K562 (cell line): ENCODE measurements around the gene PIK3C2B. TPM values are rescaled to one million over a fixed set of nuclear protein-coding genes. Genes with fewer than 3 reads are reported as not detected.

ENCODE experiments used
- FOSL1 ChIP-seq: fragments of 200-800 bp; sonication (Bioruptor generic); conservative IDR thresholded peaks from 2 replicates; pipeline ENCODE4 v1.6.1; 2016; ENCODE audit warnings: missing genetic modification characterization, missing compliant biosample characterization
- ZNF12 ChIP-seq: sonication (generic); formaldehyde crosslinking; IDR thresholded peaks from 2 replicates; pipeline ENCODE4 v1.4.0; 2020; ENCODE audit warnings: mild to moderate bottlenecking, missing genetic modification reagents
- ZNF253 ChIP-seq: fragments of 250-450 bp; sonication (Bioruptor Pico); conservative IDR thresholded peaks from 2 replicates; pipeline ENCODE4 v1.6.1; 2021; ENCODE audit warnings: mild to moderate bottlenecking
- ZNF76 ChIP-seq: fragments of 250-450 bp; sonication (Bioruptor Pico); IDR thresholded peaks from 2 replicates; pipeline ENCODE4 v1.4.0; 2020; ENCODE audit warnings: mild to moderate bottlenecking, moderate library complexity, borderline replicate concordance
- polyA plus RNA-seq, 8 experiments: library from polyadenylated mRNA; depleted of rRNA in 4 of 8; stranded (reverse) in 5 of 8; unstranded in 3 of 8; fragments of >200 nt; fragmentation: Nextera tagmentation in 2 of 8; fragmentation: Illumina TruSeq in 1 of 8; extraction: Ambion mirVana in 2 of 8; extraction: Trizol in 1 of 8; gene quantifications; 2 replicates each; pipeline versions ENCODE4 v1.2.1 to v1.2.3, GENCODE V29; 2011 to 2014; ENCODE audit warnings: inconsistent platforms in 1 of 8, missing spikeins in 1 of 8
- total RNA-seq, 7 experiments: library from RNA; depleted of rRNA in 6 of 7; stranded (reverse); fragments of >200 nt in 6 of 7; fragmentation: Illumina TruSeq in 2 of 7; extraction: Trizol in 2 of 7; gene quantifications; 2 replicates each; pipeline versions ENCODE4 v1.2.1 to v1.2.3, GENCODE V29; 2011 to 2021; ENCODE audit warnings: low replicate concordance in 1 of 7
- TF ChIP-seq, protein P1 (sequence below): sonication (generic); formaldehyde crosslinking; IDR thresholded peaks from 2 replicates; pipeline ENCODE4 v1.8.0; 2023; ENCODE audit warnings: missing genetic modification reagents, mild to moderate bottlenecking, borderline replicate concordance
- TF ChIP-seq, protein P2 (sequence below), 3 experiments: fragments of 200-800 bp in 1 of 3; fragments of 250-450 bp in 1 of 3; fragments of 450-650 bp in 1 of 3; sonication (Bioruptor Pico) in 1 of 3; sonication (Bioruptor generic) in 1 of 3; formaldehyde crosslinking in 1 of 3; IDR thresholded peaks; 2 replicates each; pipeline versions ENCODE4 v1.6.1 to v1.8.0; 2016 to 2022; ENCODE audit warnings: mild to moderate bottlenecking in 2 of 3, missing genetic modification characterization in 2 of 3, missing compliant biosample characterization in 1 of 3, moderate library complexity in 1 of 3
- TF ChIP-seq, protein P3 (sequence below), 2 experiments: fragments of 150-350 bp in 1 of 2; IDR thresholded peaks; 2 replicates each; pipeline ENCODE4 v1.6.1; 2012 to 2016; ENCODE audit warnings: low read depth in 2 of 2, low read length in 2 of 2, mild to moderate bottlenecking in 1 of 2, moderate library complexity in 1 of 2
- TF ChIP-seq, protein P4 (sequence below): sonication (generic); formaldehyde crosslinking; IDR thresholded peaks from 2 replicates; pipeline ENCODE4 v1.8.0; 2023; ENCODE audit warnings: mild to moderate bottlenecking, missing genetic modification reagents

PIK3C2B gene
- total and polyA plus RNA-seq, 9 of the 15 experiments (the other 6 are each of a cell fraction or from before 2014, with no cell fraction given) = 0.10 to 2.9 (median 0.72) TPM

DNA sequence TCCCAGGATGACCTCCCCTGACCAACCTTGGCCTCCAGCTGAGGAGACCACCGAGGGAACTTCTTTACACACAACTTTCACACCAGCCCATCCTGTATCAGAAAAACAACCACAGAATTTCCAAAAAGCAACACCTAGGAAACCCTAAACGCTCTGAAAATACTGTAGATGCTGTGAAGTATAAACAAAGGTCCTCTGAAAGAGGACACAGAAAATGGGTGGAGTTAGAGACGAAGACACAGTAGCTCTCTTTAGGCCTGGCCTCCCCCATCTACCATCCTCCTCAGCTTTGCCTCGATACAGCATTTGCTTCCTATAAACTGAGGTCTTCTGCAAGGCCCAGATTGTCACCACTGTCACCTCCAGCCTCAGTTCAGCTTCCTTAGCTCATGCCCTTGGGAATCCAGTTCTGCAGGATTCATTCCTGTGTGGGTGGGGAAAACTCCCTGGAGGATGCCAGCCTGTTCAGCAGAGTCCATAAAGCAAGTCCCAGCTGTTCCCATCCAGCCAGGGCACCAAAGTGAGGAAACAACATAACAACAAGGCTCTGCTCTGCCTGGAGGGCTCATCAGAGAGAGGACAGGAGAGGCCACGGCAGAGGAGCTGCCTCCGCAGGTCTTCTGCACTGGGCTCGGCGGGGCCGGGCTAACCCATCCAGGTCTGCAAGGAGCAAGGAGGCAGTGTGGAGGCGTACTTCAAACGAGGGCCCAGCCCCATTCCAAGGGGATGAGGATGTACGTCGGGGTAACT is 15.0 kb downstream of the PIK3C2B start (continued):
- TF ChIP-seq, protein P1, sequence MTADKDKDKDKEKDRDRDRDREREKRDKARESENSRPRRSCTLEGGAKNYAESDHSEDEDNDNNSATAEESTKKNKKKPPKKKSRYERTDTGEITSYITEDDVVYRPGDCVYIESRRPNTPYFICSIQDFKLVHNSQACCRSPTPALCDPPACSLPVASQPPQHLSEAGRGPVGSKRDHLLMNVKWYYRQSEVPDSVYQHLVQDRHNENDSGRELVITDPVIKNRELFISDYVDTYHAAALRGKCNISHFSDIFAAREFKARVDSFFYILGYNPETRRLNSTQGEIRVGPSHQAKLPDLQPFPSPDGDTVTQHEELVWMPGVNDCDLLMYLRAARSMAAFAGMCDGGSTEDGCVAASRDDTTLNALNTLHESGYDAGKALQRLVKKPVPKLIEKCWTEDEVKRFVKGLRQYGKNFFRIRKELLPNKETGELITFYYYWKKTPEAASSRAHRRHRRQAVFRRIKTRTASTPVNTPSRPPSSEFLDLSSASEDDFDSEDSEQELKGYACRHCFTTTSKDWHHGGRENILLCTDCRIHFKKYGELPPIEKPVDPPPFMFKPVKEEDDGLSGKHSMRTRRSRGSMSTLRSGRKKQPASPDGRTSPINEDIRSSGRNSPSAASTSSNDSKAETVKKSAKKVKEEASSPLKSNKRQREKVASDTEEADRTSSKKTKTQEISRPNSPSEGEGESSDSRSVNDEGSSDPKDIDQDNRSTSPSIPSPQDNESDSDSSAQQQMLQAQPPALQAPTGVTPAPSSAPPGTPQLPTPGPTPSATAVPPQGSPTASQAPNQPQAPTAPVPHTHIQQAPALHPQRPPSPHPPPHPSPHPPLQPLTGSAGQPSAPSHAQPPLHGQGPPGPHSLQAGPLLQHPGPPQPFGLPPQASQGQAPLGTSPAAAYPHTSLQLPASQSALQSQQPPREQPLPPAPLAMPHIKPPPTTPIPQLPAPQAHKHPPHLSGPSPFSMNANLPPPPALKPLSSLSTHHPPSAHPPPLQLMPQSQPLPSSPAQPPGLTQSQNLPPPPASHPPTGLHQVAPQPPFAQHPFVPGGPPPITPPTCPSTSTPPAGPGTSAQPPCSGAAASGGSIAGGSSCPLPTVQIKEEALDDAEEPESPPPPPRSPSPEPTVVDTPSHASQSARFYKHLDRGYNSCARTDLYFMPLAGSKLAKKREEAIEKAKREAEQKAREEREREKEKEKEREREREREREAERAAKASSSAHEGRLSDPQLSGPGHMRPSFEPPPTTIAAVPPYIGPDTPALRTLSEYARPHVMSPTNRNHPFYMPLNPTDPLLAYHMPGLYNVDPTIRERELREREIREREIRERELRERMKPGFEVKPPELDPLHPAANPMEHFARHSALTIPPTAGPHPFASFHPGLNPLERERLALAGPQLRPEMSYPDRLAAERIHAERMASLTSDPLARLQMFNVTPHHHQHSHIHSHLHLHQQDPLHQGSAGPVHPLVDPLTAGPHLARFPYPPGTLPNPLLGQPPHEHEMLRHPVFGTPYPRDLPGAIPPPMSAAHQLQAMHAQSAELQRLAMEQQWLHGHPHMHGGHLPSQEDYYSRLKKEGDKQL (CRISPR knock-in tag) = no peak
- TF ChIP-seq, protein P2, sequence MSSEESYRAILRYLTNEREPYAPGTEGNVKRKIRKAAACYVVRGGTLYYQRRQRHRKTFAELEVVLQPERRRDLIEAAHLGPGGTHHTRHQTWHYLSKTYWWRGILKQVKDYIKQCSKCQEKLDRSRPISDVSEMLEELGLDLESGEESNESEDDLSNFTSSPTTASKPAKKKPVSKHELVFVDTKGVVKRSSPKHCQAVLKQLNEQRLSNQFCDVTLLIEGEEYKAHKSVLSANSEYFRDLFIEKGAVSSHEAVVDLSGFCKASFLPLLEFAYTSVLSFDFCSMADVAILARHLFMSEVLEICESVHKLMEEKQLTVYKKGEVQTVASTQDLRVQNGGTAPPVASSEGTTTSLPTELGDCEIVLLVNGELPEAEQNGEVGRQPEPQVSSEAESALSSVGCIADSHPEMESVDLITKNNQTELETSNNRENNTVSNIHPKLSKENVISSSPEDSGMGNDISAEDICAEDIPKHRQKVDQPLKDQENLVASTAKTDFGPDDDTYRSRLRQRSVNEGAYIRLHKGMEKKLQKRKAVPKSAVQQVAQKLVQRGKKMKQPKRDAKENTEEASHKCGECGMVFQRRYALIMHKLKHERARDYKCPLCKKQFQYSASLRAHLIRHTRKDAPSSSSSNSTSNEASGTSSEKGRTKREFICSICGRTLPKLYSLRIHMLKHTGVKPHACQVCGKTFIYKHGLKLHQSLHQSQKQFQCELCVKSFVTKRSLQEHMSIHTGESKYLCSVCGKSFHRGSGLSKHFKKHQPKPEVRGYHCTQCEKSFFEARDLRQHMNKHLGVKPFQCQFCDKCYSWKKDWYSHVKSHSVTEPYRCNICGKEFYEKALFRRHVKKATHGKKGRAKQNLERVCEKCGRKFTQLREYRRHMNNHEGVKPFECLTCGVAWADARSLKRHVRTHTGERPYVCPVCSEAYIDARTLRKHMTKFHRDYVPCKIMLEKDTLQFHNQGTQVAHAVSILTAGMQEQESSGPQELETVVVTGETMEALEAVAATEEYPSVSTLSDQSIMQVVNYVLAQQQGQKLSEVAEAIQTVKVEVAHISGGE (CRISPR knock-in tag; IDR thresholded peaks at IDR 0.05) = no peak
- TF ChIP-seq FOSL1 (no peak), ZNF253 (CRISPR knock-in tag) (no peak), ZNF76 (no peak), ZNF12 (CRISPR knock-in tag) (no peak)
- TF ChIP-seq, protein P3, sequence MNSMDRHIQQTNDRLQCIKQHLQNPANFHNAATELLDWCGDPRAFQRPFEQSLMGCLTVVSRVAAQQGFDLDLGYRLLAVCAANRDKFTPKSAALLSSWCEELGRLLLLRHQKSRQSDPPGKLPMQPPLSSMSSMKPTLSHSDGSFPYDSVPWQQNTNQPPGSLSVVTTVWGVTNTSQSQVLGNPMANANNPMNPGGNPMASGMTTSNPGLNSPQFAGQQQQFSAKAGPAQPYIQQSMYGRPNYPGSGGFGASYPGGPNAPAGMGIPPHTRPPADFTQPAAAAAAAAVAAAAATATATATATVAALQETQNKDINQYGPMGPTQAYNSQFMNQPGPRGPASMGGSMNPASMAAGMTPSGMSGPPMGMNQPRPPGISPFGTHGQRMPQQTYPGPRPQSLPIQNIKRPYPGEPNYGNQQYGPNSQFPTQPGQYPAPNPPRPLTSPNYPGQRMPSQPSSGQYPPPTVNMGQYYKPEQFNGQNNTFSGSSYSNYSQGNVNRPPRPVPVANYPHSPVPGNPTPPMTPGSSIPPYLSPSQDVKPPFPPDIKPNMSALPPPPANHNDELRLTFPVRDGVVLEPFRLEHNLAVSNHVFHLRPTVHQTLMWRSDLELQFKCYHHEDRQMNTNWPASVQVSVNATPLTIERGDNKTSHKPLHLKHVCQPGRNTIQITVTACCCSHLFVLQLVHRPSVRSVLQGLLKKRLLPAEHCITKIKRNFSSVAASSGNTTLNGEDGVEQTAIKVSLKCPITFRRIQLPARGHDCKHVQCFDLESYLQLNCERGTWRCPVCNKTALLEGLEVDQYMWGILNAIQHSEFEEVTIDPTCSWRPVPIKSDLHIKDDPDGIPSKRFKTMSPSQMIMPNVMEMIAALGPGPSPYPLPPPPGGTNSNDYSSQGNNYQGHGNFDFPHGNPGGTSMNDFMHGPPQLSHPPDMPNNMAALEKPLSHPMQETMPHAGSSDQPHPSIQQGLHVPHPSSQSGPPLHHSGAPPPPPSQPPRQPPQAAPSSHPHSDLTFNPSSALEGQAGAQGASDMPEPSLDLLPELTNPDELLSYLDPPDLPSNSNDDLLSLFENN (IDR thresholded peaks at IDR 0.05; ENCODE audit: low read depth in 2 of 2, low read length in 2 of 2) = no peak
- TF ChIP-seq, protein P4, sequence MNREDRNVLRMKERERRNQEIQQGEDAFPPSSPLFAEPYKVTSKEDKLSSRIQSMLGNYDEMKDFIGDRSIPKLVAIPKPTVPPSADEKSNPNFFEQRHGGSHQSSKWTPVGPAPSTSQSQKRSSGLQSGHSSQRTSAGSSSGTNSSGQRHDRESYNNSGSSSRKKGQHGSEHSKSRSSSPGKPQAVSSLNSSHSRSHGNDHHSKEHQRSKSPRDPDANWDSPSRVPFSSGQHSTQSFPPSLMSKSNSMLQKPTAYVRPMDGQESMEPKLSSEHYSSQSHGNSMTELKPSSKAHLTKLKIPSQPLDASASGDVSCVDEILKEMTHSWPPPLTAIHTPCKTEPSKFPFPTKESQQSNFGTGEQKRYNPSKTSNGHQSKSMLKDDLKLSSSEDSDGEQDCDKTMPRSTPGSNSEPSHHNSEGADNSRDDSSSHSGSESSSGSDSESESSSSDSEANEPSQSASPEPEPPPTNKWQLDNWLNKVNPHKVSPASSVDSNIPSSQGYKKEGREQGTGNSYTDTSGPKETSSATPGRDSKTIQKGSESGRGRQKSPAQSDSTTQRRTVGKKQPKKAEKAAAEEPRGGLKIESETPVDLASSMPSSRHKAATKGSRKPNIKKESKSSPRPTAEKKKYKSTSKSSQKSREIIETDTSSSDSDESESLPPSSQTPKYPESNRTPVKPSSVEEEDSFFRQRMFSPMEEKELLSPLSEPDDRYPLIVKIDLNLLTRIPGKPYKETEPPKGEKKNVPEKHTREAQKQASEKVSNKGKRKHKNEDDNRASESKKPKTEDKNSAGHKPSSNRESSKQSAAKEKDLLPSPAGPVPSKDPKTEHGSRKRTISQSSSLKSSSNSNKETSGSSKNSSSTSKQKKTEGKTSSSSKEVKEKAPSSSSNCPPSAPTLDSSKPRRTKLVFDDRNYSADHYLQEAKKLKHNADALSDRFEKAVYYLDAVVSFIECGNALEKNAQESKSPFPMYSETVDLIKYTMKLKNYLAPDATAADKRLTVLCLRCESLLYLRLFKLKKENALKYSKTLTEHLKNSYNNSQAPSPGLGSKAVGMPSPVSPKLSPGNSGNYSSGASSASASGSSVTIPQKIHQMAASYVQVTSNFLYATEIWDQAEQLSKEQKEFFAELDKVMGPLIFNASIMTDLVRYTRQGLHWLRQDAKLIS (CRISPR knock-in tag) = no peak
